ENCODE data around the gene ZNF263.
A peak's percentile ranks its signal among the peaks of the same experiment; 100 is the strongest.

The ZNF263 gene

GRCh38 chr16:3282730-3283542, at the start of gene ZNF263:
TSS of gene ZNF263 (plus strand) at chr16:3283491. CDS start at chr16:3283819, 328 bp downstream.
- in situ Hi-C loops (cut with MboI; ENCODE audit: low pct_unique_long_range_greater_than_20kb, low sequenced_read_pairs): no loop called here
- DNase-seq: peak; percentile 92

GRCh38 chr16:3234543-3234856, 48.8 kb upstream of the ZNF263 start:
- in situ Hi-C loops (cut with MboI; ENCODE audit: low pct_unique_long_range_greater_than_20kb, low sequenced_read_pairs): no loop called here
- no peak for DNase-seq

GRCh38 chr16:3234857-3235561, 48.3 kb upstream of the ZNF263 start, which contains the start of gene ZNF200:
TSS of gene ZNF200 (minus strand) at chr16:3235158. CDS start at chr16:3233755, 1,403 bp downstream.
- peak; percentile 96 for DNase-seq
- in situ Hi-C loops (cut with MboI; ENCODE audit: low pct_unique_long_range_greater_than_20kb, low sequenced_read_pairs): no loop called here

GRCh38 chr16:3235856-3236669, 47.2 kb upstream of the ZNF263 start:
- in situ Hi-C loops (cut with MboI; ENCODE audit: low pct_unique_long_range_greater_than_20kb, low sequenced_read_pairs): no loop called here
- no peak for DNase-seq

GRCh38 chr16:3241761-3242160, 41.5 kb upstream of the ZNF263 start:
- no peak for DNase-seq
- in situ Hi-C loops (cut with MboI; ENCODE audit: low pct_unique_long_range_greater_than_20kb, low sequenced_read_pairs): no loop called here

GRCh38 chr16:3242709-3243108, 40.6 kb upstream of the ZNF263 start:
- no peak for DNase-seq
- in situ Hi-C loops (cut with MboI; ENCODE audit: low pct_unique_long_range_greater_than_20kb, low sequenced_read_pairs): no loop called here

- in situ Hi-C loops (cut with MboI; ENCODE audit: low pct_unique_long_range_greater_than_20kb, low sequenced_read_pairs): no loop called here
- DNase-seq: no peak
Measured at GRCh38 chr16:3243882-3244281, 39.4 kb upstream of the ZNF263 start.

- in situ Hi-C loops (cut with MboI; ENCODE audit: low pct_unique_long_range_greater_than_20kb, low sequenced_read_pairs): no loop called here
- no peak for DNase-seq
Measured at GRCh38 chr16:3246002-3246401, 37.3 kb upstream of the ZNF263 start.

- in situ Hi-C loops (cut with MboI; ENCODE audit: low pct_unique_long_range_greater_than_20kb, low sequenced_read_pairs): no loop called here
- no peak for DNase-seq
Measured at GRCh38 chr16:3246876-3247275, 36.4 kb upstream of the ZNF263 start.

GRCh38 chr16:3248596-3248995, 34.7 kb upstream of the ZNF263 start:
- in situ Hi-C loops (cut with MboI; ENCODE audit: low pct_unique_long_range_greater_than_20kb, low sequenced_read_pairs): no loop called here
- DNase-seq: no peak

GRCh38 chr16:3249020-3249419, 34.3 kb upstream of the ZNF263 start:
- DNase-seq: no peak
- in situ Hi-C loops (cut with MboI; ENCODE audit: low pct_unique_long_range_greater_than_20kb, low sequenced_read_pairs): no loop called here

- DNase-seq: no peak
- in situ Hi-C loops (cut with MboI; ENCODE audit: low pct_unique_long_range_greater_than_20kb, low sequenced_read_pairs): no loop called here
Measured at GRCh38 chr16:3249451-3249850, 33.8 kb upstream of the ZNF263 start.

- in situ Hi-C loops (cut with MboI; ENCODE audit: low pct_unique_long_range_greater_than_20kb, low sequenced_read_pairs): no loop called here
- no peak for DNase-seq
Measured at GRCh38 chr16:3252967-3253366, 30.3 kb upstream of the ZNF263 start.

- in situ Hi-C loops (cut with MboI; ENCODE audit: low pct_unique_long_range_greater_than_20kb, low sequenced_read_pairs): no loop called here
- DNase-seq: no peak
Measured at GRCh38 chr16:3254309-3254708, 29.0 kb upstream of the ZNF263 start.

GRCh38 chr16:3256146-3256865, 27.0 kb upstream of the ZNF263 start, which contains the start of gene MEFV:
TSS of gene MEFV (minus strand) at chr16:3256633. CDS start at chr16:3256587, 46 bp downstream.
- in situ Hi-C loops (cut with MboI; ENCODE audit: low pct_unique_long_range_greater_than_20kb, low sequenced_read_pairs): no loop called here
- no peak for DNase-seq

- no peak for DNase-seq
- in situ Hi-C loops (cut with MboI; ENCODE audit: low pct_unique_long_range_greater_than_20kb, low sequenced_read_pairs): no loop called here
Measured at GRCh38 chr16:3256866-3257465, 26.3 kb upstream of the ZNF263 start.

GRCh38 chr16:3259836-3260235, 23.5 kb upstream of the ZNF263 start:
- DNase-seq: no peak
- in situ Hi-C loops (cut with MboI; ENCODE audit: low pct_unique_long_range_greater_than_20kb, low sequenced_read_pairs): no loop called here

- in situ Hi-C loops (cut with MboI; ENCODE audit: low pct_unique_long_range_greater_than_20kb, low sequenced_read_pairs): no loop called here
- no peak for DNase-seq
Measured at GRCh38 chr16:3262517-3262916, 20.8 kb upstream of the ZNF263 start.
